ENCODE measurements around the gene PRM1.

The PRM1 gene

GRCh38 chr16:11280616-11281522 lies at the start of gene PRM1:
Gene PRM1, minus strand, starts transcription at chr16:11281330. Its CDS starts 92 bp downstream, at chr16:11281238.
- no peaks in the 10 kb centered on the region for H3F3A ChIP-seq (ENCODE audit: control insufficient read depth, insufficient read depth)
- no peaks in the 10 kb centered on the region for H3K36me3 ChIP-seq (ENCODE audit: control insufficient read depth, low read length)
- no peak within 1 kb of the TSS for H3K4me3 ChIP-seq (ENCODE audit: low read length)
- peaks cover 36% of the 10 kb centered on the region for H3K4me1 ChIP-seq (ENCODE audit: control insufficient read depth, low read length)
- TF ChIP-seq CTCF (IDR thresholded peaks at IDR 0.05; ENCODE audit: low read depth, low read length, poor library complexity, severe bottlenecking) (no peak), EZH2phosphoT487 (IDR thresholded peaks at IDR 0.05; ENCODE audit: borderline replicate concordance, low read length) (no peak)
- H3K27me3 ChIP-seq (ENCODE audit: control insufficient read depth, low read length): no peaks in the 10 kb centered on the region
- no peaks in the 10 kb centered on the region for H4K20me1 ChIP-seq (ENCODE audit: control insufficient read depth, insufficient read depth, low read depth, low read length)
- H3K27ac ChIP-seq (ENCODE audit: low read depth, low read length): no peak within 1 kb of the TSS
- H3K9me3 ChIP-seq (ENCODE audit: control insufficient read depth, insufficient read depth, low read length): no peaks in the 10 kb centered on the region
- no peaks in the 10 kb centered on the region for H3K79me2 ChIP-seq (ENCODE audit: control insufficient read depth, low read length)
- H3K4me2 ChIP-seq (ENCODE audit: low read length): no peak within 1 kb of the TSS
- H3K9me2 ChIP-seq (replicated peaks; ENCODE audit: control insufficient read depth, low read length): no peaks in the 10 kb centered on the region

- peaks cover 59% of the 10 kb centered on the region for H3K4me1 ChIP-seq (ENCODE audit: control insufficient read depth, low read length)
- no peaks in the 10 kb centered on the region for H3K36me3 ChIP-seq (ENCODE audit: control insufficient read depth, low read length)
- H3K4me2 ChIP-seq (ENCODE audit: low read length): peak overlapping the region; percentile 41
- H3K9me2 ChIP-seq (replicated peaks; ENCODE audit: control insufficient read depth, low read length): no peaks in the 10 kb centered on the region
- no peaks in the 10 kb centered on the region for H4K20me1 ChIP-seq (ENCODE audit: control insufficient read depth, insufficient read depth, low read depth, low read length)
- no peaks in the 10 kb centered on the region for H3K79me2 ChIP-seq (ENCODE audit: control insufficient read depth, low read length)
- peaks cover 43% of the 10 kb centered on the region for H3K27me3 ChIP-seq (ENCODE audit: control insufficient read depth, low read length)
- 0 out of 2 replicates have a peak overlapping the region, but pooled peaks have one; percentile 23 for H3K4me3 ChIP-seq (ENCODE audit: low read length)
- peak overlapping the region; percentile 35 for H3K27ac ChIP-seq (ENCODE audit: low read depth, low read length)
- peaks cover 6% of the 10 kb centered on the region for H3K9me3 ChIP-seq (ENCODE audit: control insufficient read depth, insufficient read depth, low read length)
- TF ChIP-seq CTCF (IDR thresholded peaks at IDR 0.05; ENCODE audit: low read depth, low read length, poor library complexity, severe bottlenecking) (no peak), EZH2phosphoT487 (IDR thresholded peaks at IDR 0.05; ENCODE audit: borderline replicate concordance, low read length) (no peak)
- H3F3A ChIP-seq (ENCODE audit: control insufficient read depth, insufficient read depth): peaks cover 14% of the 10 kb centered on the region
Observed at GRCh38 chr16:11330526-11331237, 49.6 kb upstream of the PRM1 start.

- Histone ChIP-seq H4K20me1 (ENCODE audit: control insufficient read depth, insufficient read depth, low read depth, low read length) (no peaks in the 10 kb centered on the region), H3K9me2 (replicated peaks; ENCODE audit: control insufficient read depth, low read length) (no peaks in the 10 kb centered on the region), H3F3A (ENCODE audit: control insufficient read depth, insufficient read depth) (peaks cover 14% of the 10 kb centered on the region), H3K36me3 (ENCODE audit: control insufficient read depth, low read length) (no peaks in the 10 kb centered on the region), H3K79me2 (ENCODE audit: control insufficient read depth, low read length) (no peaks in the 10 kb centered on the region), H3K4me2 (ENCODE audit: low read length) (peak overlapping the region; percentile 72), H3K27ac (ENCODE audit: low read depth, low read length) (peak overlapping the region; percentile 78), H3K4me3 (ENCODE audit: low read length) (peak overlapping the region; percentile 60), H3K4me1 (ENCODE audit: control insufficient read depth, low read length) (peaks cover 67% of the 10 kb centered on the region), H3K27me3 (ENCODE audit: control insufficient read depth, low read length) (peaks cover 50% of the 10 kb centered on the region), H3K9me3 (ENCODE audit: control insufficient read depth, insufficient read depth, low read length) (peaks cover 6% of the 10 kb centered on the region)
- TF ChIP-seq CTCF (IDR thresholded peaks at IDR 0.05; ENCODE audit: low read depth, low read length, poor library complexity, severe bottlenecking) (no peak), EZH2phosphoT487 (IDR thresholded peaks at IDR 0.05; ENCODE audit: borderline replicate concordance, low read length) (no peak)
Observed at GRCh38 chr16:11329891-11330290, 48.8 kb upstream of the PRM1 start.

Data from DOHH2 (cell line).